Measurements from ENCODE around the gene ZC3H13.

DNA sequence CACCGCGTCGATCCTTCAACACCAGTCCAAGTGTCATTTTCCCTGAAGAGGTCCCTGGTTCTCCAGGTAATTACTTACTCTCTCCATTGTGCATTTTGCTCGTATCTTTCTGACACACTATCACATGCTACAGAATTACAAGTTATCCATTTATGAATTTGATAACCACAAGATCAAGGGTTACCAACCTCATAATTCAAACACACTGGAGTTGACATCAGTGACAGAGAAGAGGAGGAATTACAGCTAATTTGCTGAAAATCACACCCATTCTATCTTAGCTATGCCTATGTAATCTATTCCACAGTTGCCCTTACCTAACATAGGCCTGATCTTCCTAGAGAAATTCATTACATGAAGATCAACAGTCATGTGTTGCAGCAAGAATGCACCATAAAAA, 14.2 kb downstream of the ZC3H13 start:
- TF ChIP-seq CTCF (IDR thresholded peaks at IDR 0.05; ENCODE audit: low read length) (no peak), EZH2phosphoT487 (IDR thresholded peaks at IDR 0.05; ENCODE audit: low read length) (no peak), EZH2 (optimal IDR thresholded peaks at IDR 0.05; ENCODE audit: low read depth, low read length) (no peak)
